H9 (cell line): ENCODE data around the gene MAOA. TPM values are rescaled to one million over a fixed set of nuclear protein-coding genes. Genes with fewer than 3 reads are reported as not detected.

Source experiments
- DNase-seq: peaks from one replicate; pipeline ENCODE4 v3.0.0-alpha.2; 2017
- H2AFZ ChIP-seq: one replicate; pipeline ENCODE4 v1.6.1; 2013; ENCODE audit warnings: mild to moderate bottlenecking, low read length, control low read depth, moderate library complexity
- H2AK5ac ChIP-seq: 2 replicates; pipeline ENCODE4 v1.6.1; 2013; ENCODE audit warnings: low read length, control low read depth, mixed read lengths; ENCODE audit not compliant: insufficient read length
- H2BK120ac ChIP-seq: one replicate; pipeline ENCODE4 v1.6.1; 2013; ENCODE audit warnings: low read depth, mild to moderate bottlenecking, low read length, control low read depth, inconsistent platforms; ENCODE audit not compliant: poor library complexity, severe bottlenecking
- H2BK12ac ChIP-seq: 2 replicates; pipeline ENCODE4 v1.6.1; 2013; ENCODE audit warnings: low read length, control low read depth, mixed read lengths, low read depth; ENCODE audit not compliant: insufficient read length
- H2BK15ac ChIP-seq: 2 replicates; pipeline ENCODE4 v1.6.1; 2013; ENCODE audit warnings: low read depth, low read length, control low read depth
- H2BK20ac ChIP-seq: one replicate; pipeline ENCODE4 v1.6.1; 2013; ENCODE audit warnings: low read depth, mild to moderate bottlenecking, low read length, control low read depth, inconsistent platforms; ENCODE audit not compliant: poor library complexity, severe bottlenecking
- H2BK5ac ChIP-seq: 2 replicates; pipeline ENCODE4 v1.6.1; 2013; ENCODE audit warnings: low read length, control low read depth, mixed read lengths; ENCODE audit not compliant: insufficient read length
- H3K14ac ChIP-seq: 2 replicates; pipeline ENCODE4 v1.6.1; 2013; ENCODE audit warnings: low read length, control low read depth; ENCODE audit not compliant: insufficient read depth
- H3K18ac ChIP-seq: 2 replicates; pipeline ENCODE4 v1.6.1; 2013; ENCODE audit warnings: low read depth, mild to moderate bottlenecking, mixed read lengths, low read length, control low read depth; ENCODE audit not compliant: insufficient read length
- H3K23ac ChIP-seq: 2 replicates; pipeline ENCODE4 v1.6.1; 2013; ENCODE audit warnings: low read length, control low read depth, mixed read lengths, low read depth; ENCODE audit not compliant: insufficient read length
- H3K23me2 ChIP-seq: 2 replicates; pipeline ENCODE4 v1.6.1; 2013; ENCODE audit warnings: low read depth, mild to moderate bottlenecking, mixed read lengths, low read length, control low read depth; ENCODE audit not compliant: insufficient read length, poor library complexity, severe bottlenecking
- H3K27ac ChIP-seq: 2 replicates; pipeline ENCODE4 v1.5.1; 2013; ENCODE audit warnings: low read length, control low read depth, mixed read lengths, low read depth; ENCODE audit not compliant: insufficient read length
- H3K27me3 ChIP-seq: 2 replicates; pipeline ENCODE4 v1.6.1; 2013; ENCODE audit warnings: low read length, control low read depth, inconsistent platforms; ENCODE audit not compliant: insufficient read depth
- H3K4ac ChIP-seq: 2 replicates; pipeline ENCODE4 v1.6.1; 2013; ENCODE audit warnings: low read depth, mild to moderate bottlenecking, control low read depth, inconsistent platforms, low read length, moderate library complexity
- H3K4me1 ChIP-seq: 2 replicates; pipeline ENCODE4 v1.6.1; 2013; ENCODE audit warnings: low read length, control low read depth, inconsistent platforms; ENCODE audit not compliant: insufficient read depth
- H3K4me2 ChIP-seq: 2 replicates; pipeline ENCODE4 v1.6.1; 2013; ENCODE audit warnings: low read length, control low read depth, mixed read lengths; ENCODE audit not compliant: insufficient read length, insufficient read depth
- H3K56ac ChIP-seq: 2 replicates; pipeline ENCODE4 v1.6.1; 2013; ENCODE audit warnings: low read depth, mild to moderate bottlenecking, mixed read lengths, low read length, control low read depth; ENCODE audit not compliant: insufficient read length
- H3K79me1 ChIP-seq: 2 replicates; pipeline ENCODE4 v1.6.1; 2013; ENCODE audit warnings: low read depth, mild to moderate bottlenecking, moderate library complexity, low read length, control low read depth, inconsistent platforms; ENCODE audit not compliant: insufficient read depth, poor library complexity, severe bottlenecking
- H3K79me2 ChIP-seq: 2 replicates; pipeline ENCODE4 v1.6.1; 2013; ENCODE audit warnings: low read length, control low read depth, inconsistent platforms; ENCODE audit not compliant: insufficient read depth
- H3K9ac ChIP-seq: 2 replicates; pipeline ENCODE4 v1.6.1; 2013; ENCODE audit warnings: low read length, control low read depth, mixed read lengths; ENCODE audit not compliant: insufficient read length; ENCODE audit errors: extremely low read depth
- H3K9me3 ChIP-seq: one replicate; pipeline ENCODE4 v1.6.1; 2013; ENCODE audit warnings: low read depth, low read length, inconsistent platforms; ENCODE audit not compliant: control insufficient read depth
- H3T11ph ChIP-seq: one replicate; pipeline ENCODE4 v1.6.1; 2013; ENCODE audit warnings: mild to moderate bottlenecking, low read length, control low read depth, inconsistent platforms
- H4K20me1 ChIP-seq: one replicate; pipeline ENCODE4 v1.6.1; 2013; ENCODE audit not compliant: control insufficient read depth, insufficient read length, insufficient read depth
- H4K5ac ChIP-seq: 2 replicates; pipeline ENCODE4 v1.6.1; 2013; ENCODE audit warnings: low read depth, mild to moderate bottlenecking, mixed read lengths, low read length, control low read depth; ENCODE audit not compliant: insufficient read length
- H4K8ac ChIP-seq: replicated peaks from 2 replicates; pipeline ENCODE4 v1.6.1; 2013; ENCODE audit warnings: low read length, control low read depth, mixed read lengths, low read depth; ENCODE audit not compliant: insufficient read length
- H4K91ac ChIP-seq: 2 replicates; pipeline ENCODE4 v1.6.1; 2013; ENCODE audit warnings: low read depth, mild to moderate bottlenecking, moderate library complexity, mixed read lengths, low read length, control low read depth; ENCODE audit not compliant: insufficient read length
- H3K27ac Mint-ChIP-seq, 3 experiments: 2 replicates in 2 of 3; 3 replicates in 1 of 3; pipeline ENCODE4 v1.8.0; 2020 to 2021; ENCODE audit warnings: mixed read lengths in 3 of 3, mild to moderate bottlenecking in 1 of 3, moderate library complexity in 1 of 3
- H3K27me3 Mint-ChIP-seq: 2 replicates; pipeline ENCODE4 v1.8.0; 2021; ENCODE audit warnings: low read depth, mild to moderate bottlenecking, moderate library complexity, mixed read lengths
- H3K36me3 Mint-ChIP-seq, 3 experiments: 2 replicates in 2 of 3; 3 replicates in 1 of 3; pipeline ENCODE4 v1.8.0; 2020 to 2021; ENCODE audit warnings: low read depth in 3 of 3, mixed read lengths in 3 of 3; ENCODE audit not compliant: insufficient read depth in 1 of 3
- H3K4me1 Mint-ChIP-seq, 2 experiments: 2 replicates each; pipeline ENCODE4 v1.8.0; 2020; ENCODE audit warnings: mixed read lengths in 2 of 2
- H3K4me3 Mint-ChIP-seq, 2 experiments: 2 replicates in 1 of 2; 3 replicates in 1 of 2; pipeline ENCODE4 v1.8.0; 2020 to 2021; ENCODE audit warnings: mild to moderate bottlenecking in 2 of 2, mixed read lengths in 2 of 2, moderate library complexity in 1 of 2
- H3K9me3 Mint-ChIP-seq, 2 experiments: 2 replicates in 1 of 2; 3 replicates in 1 of 2; pipeline ENCODE4 v1.8.0; 2020; ENCODE audit warnings: mild to moderate bottlenecking in 2 of 2, mixed read lengths in 2 of 2, moderate library complexity in 1 of 2
- CTCF ChIP-seq: fragments of 200-600 bp; sonication (generic); conservative IDR thresholded peaks from 3 replicates; pipeline ENCODE4 v1.8.0; 2021; ENCODE audit warnings: antibody characterized with exemption, mild to moderate bottlenecking
- WGBS: extraction: QIAGEN DNeasy Blood & Tissue Kit; methylation state at CpG from one replicate; pipeline ENCODE4 v1.1.7; 2013; ENCODE audit warnings: missing lambda C conversion rate, low lambda C conversion rate, mixed read lengths; ENCODE audit not compliant: insufficient read length; ENCODE audit errors: extremely low coverage; 5-methylcytosine and 5-hydroxymethylcytosine counted together
- total RNA-seq: library from RNA; stranded (reverse); gene quantifications from 2 replicates; pipeline ENCODE4 v1.2.1, GENCODE V29; 2021

Gene MAOA
- total RNA-seq, 1 experiment from 2014 or later, result 0.28 TPM

GRCh38 chrX:43688586-43688985 lies 32.5 kb downstream of the MAOA start:
- Histone ChIP-seq H3K4ac (no peak overlapping the region), H2BK15ac (no peak overlapping the region), H3K4me2 (no peak overlapping the region), H4K8ac (no peak overlapping the region), H3K23ac (no peak overlapping the region), H3T11ph (no peak overlapping the region), H3K18ac (no peak overlapping the region), H3K9me3 (no peaks in the 10 kb centered on the region), H3K56ac (no peak overlapping the region), H2AFZ (no peak overlapping the region), H3K27ac (no peak overlapping the region), H4K91ac (no peak overlapping the region), H2BK12ac (no peak overlapping the region), H4K5ac (no peak overlapping the region), H2AK5ac (no peak overlapping the region), H3K79me2 (no peaks in the 10 kb centered on the region), H3K4me1 (no peaks in the 10 kb centered on the region; the same call in 1 of the 2 replicates), H3K27me3 (no peaks in the 10 kb centered on the region), H3K9ac (no peak overlapping the region), H3K14ac (no peak overlapping the region), H3K23me2 (no peaks in the 10 kb centered on the region), H2BK20ac (no peak overlapping the region), H4K20me1 (no peaks in the 10 kb centered on the region), H3K79me1 (no peaks in the 10 kb centered on the region), H2BK5ac (no peak overlapping the region), H2BK120ac (no peak overlapping the region)
- no peak for DNase-seq
- H3K4me3 Mint-ChIP-seq, result no peak overlapping the region
- H3K9me3 Mint-ChIP-seq, result peaks cover 58 to 59% of the 10 kb centered on the region in 2 experiments
- peaks cover 11 to 14% of the 10 kb centered on the region in 2 experiments for H3K4me1 Mint-ChIP-seq
- no peaks in the 10 kb centered on the region; a peak in 2 of 7 replicates for H3K36me3 Mint-ChIP-seq
- WGBS, result no CpG with 5 or more reads among the region's 1 CpG
- TF ChIP-seq CTCF, result no peak
- H3K27me3 Mint-ChIP-seq, result no peaks in the 10 kb centered on the region
- no peak overlapping the region for H3K27ac Mint-ChIP-seq
